ENCODE measurements around the gene NCOR1. TPM values are rescaled to one million over a fixed set of nuclear protein-coding genes. Genes with fewer than 3 reads are reported as not detected.
"Not testable (repeated sequence)": the region's sequence is repeated elsewhere in the genome, so short reads cannot be mapped to it uniquely, and the experiment has no call there.

NCOR1 gene
- total and polyA plus RNA-seq, 8 donors = 110 to 139 (median 117) TPM

DNA sequence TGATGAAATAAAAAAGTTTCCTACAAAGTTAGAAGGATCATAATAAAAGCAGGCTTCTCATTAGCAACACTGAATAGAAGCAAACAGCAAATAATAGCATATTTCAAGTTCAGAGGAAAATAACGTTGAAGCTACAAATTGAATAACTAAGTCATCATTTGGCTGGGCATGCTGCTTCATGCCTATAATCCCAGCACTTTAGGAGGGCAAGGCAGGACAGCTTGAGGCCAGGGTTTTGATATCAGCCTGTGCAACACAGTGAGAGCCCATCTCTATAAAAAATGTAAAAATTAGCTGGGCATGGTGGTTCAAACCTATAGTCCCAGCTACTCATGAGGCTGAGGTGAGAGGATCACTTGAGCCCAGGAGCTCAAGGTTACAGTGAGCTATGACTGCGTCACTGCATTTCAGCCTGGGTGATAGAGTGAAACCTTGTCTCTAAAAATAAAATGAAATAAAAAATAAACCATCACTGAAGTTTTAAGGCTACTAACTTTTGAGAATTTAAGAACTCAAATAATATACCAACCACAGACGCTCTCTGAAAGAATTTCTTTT is 25.5 kb downstream of the NCOR1 start:
- Histone ChIP-seq H3K36me3 (peaks cover 0 to 64% of the 10 kb centered on the region in 2 donors), H3K9me3 (no peaks in the 10 kb centered on the region), H3K4me3 (no peak overlapping the region), H3K27me3 (no peaks in the 10 kb centered on the region), H3K27ac (no peak overlapping the region), H3K4me1 (no peaks in the 10 kb centered on the region)
- intact Hi-C loops (cut with DNase I) = no loop called here
- DNase-seq (no peak), ATAC-seq (no peak)
- TF ChIP-seq CTCF (IDR thresholded peaks at IDR 0.05) = no peak

DNA sequence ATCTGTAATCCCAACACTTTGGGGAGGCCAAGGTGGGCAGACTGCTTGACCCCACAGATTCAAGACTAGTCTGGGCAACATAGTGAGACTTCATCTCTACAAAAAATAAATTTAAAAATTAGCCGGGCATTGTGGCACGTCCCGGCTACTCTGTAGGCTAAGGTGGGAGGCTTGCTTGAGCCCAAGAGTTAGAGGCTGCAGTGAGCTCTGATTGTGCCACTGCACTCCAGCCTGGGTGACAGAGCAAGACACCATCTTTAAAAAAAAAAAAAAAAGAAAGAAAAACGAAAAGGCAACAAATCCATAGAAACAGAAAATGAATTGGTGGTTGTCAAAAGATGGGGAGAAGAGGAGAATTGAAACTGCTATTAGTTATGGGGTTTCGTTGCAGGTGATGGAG is 27.7 kb downstream of the NCOR1 start:
- no peak overlapping the region for H3K27ac ChIP-seq
- no peak for TF ChIP-seq CTCF (IDR thresholded peaks at IDR 0.05)
- intact Hi-C loops (cut with DNase I) = no loop called here
- DNase-seq (no peak), ATAC-seq (no peak)
- H3K4me1 ChIP-seq = no peaks in the 10 kb centered on the region
- H3K4me3 ChIP-seq = no peak overlapping the region
- H3K36me3 ChIP-seq = peaks cover 0 to 50% of the 10 kb centered on the region in 2 donors
- H3K27me3 ChIP-seq = no peaks in the 10 kb centered on the region
- no peaks in the 10 kb centered on the region for H3K9me3 ChIP-seq

- Histone ChIP-seq H3K9me3 (no peaks in the 10 kb centered on the region), H3K27me3 (no peaks in the 10 kb centered on the region), H3K4me1 (no peaks in the 10 kb centered on the region), H3K4me3 (no peak overlapping the region), H3K36me3 (peaks cover 0 to 24% of the 10 kb centered on the region in 2 donors), H3K27ac (no peak overlapping the region)
- DNase-seq (no peak), ATAC-seq (no peak)
- intact Hi-C loops (cut with DNase I) = no loop called here
- TF ChIP-seq CTCF (IDR thresholded peaks at IDR 0.05) = no peak
Measured at GRCh38 chr17:16181581-16181980, 33.8 kb downstream of the NCOR1 start.

- no peak for TF ChIP-seq CTCF (IDR thresholded peaks at IDR 0.05)
- intact Hi-C loops (cut with DNase I) = no loop called here
- ATAC-seq = no peak
Measured at GRCh38 chr17:16178836-16179235, 36.5 kb downstream of the NCOR1 start.

GRCh38 chr17:16171613-16172012 is 43.7 kb downstream of the NCOR1 start:
- Histone ChIP-seq H3K36me3 (peaks cover 0 to 37% of the 10 kb centered on the region in 2 donors), H3K9me3 (no peaks in the 10 kb centered on the region), H3K27ac (no peak overlapping the region), H3K4me3 (no peak overlapping the region), H3K27me3 (no peaks in the 10 kb centered on the region), H3K4me1 (peaks cover 3 to 6% of the 10 kb centered on the region in 2 donors)
- intact Hi-C loops (cut with DNase I) = no loop called here
- DNase-seq (peak in 2 of 4 donors; percentile 26 to 49), ATAC-seq (peak; percentile 98)
- TF ChIP-seq CTCF (IDR thresholded peaks at IDR 0.05) = no peak

More at GRCh38 chr17:16178836-16179235, 36.5 kb downstream of the NCOR1 start:
- Histone ChIP-seq H3K27me3 (no peaks in the 10 kb centered on the region), H3K27ac (no peak overlapping the region), H3K36me3 (peaks cover 0 to 4% of the 10 kb centered on the region in 2 donors), H3K9me3 (no peaks in the 10 kb centered on the region), H3K4me1 (no peaks in the 10 kb centered on the region), H3K4me3 (no peak overlapping the region)
- no peak for DNase-seq

DNA sequence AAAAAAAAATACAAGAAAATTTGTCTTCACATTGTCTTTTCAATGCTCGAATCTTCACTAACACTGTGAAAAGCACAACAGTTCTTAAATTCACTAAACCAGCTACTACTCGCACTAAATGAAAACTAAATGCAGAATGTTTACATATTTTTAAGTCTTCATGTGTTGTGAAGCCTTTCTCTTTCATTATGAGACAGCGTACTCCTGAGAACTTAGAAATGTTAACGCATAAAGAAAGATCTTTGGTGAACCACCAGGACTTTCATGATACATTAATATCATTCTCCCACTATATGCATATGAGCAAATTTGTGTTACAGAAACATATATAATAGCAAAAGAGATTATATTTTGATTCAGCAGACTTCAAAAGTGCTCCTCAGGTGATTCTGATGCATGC is 48.6 kb downstream of the NCOR1 start:
- H3K27ac ChIP-seq; ATAC-seq; intact Hi-C loops (cut with DNase I); H3K4me3 ChIP-seq; H3K4me1 ChIP-seq; H3K9me3 ChIP-seq; DNase-seq; H3K27me3 ChIP-seq: not testable (repeated sequence)
- peaks cover 0 to 51% of the 10 kb centered on the region in 2 donors for H3K36me3 ChIP-seq
